Endodermal cell (in vitro differentiated cells): ENCODE data around the gene SRPRB. TPM values are rescaled to one million over a fixed set of nuclear protein-coding genes. Genes with fewer than 3 reads are reported as not detected.

Source experiments
- DNase-seq: peaks from one replicate; pipeline ENCODE4 v3.0.0-alpha.2; 2017
- H3K27ac ChIP-seq: 2 replicates; pipeline ENCODE4 v1.5.1; 2013; ENCODE audit warnings: mild to moderate bottlenecking, low read depth, low read length, moderate library complexity
- H3K27me3 ChIP-seq: 2 replicates; pipeline ENCODE4 v1.6.1; 2013; ENCODE audit warnings: mild to moderate bottlenecking, low read length, moderate library complexity; ENCODE audit not compliant: insufficient read depth, control insufficient read depth, poor library complexity, severe bottlenecking
- H3K36me3 ChIP-seq: 2 replicates; pipeline ENCODE4 v1.7.0; 2013; ENCODE audit warnings: mild to moderate bottlenecking, low read length, moderate library complexity; ENCODE audit not compliant: control insufficient read depth, insufficient read depth
- H3K4me1 ChIP-seq: one replicate; pipeline ENCODE4 v1.7.0; 2013; ENCODE audit warnings: low read length; ENCODE audit not compliant: control insufficient read depth, insufficient read depth
- H3K4me3 ChIP-seq: 2 replicates; pipeline ENCODE4 v1.5.1; 2013; ENCODE audit warnings: mild to moderate bottlenecking, low read length, moderate library complexity
- H3K9ac ChIP-seq: 2 replicates; pipeline ENCODE4 v1.6.1; 2013; ENCODE audit warnings: mild to moderate bottlenecking, low read length, moderate library complexity; ENCODE audit not compliant: poor library complexity, severe bottlenecking; ENCODE audit errors: extremely low read depth
- H3K9me3 ChIP-seq: 2 replicates; pipeline ENCODE4 v1.6.1; 2013; ENCODE audit warnings: mild to moderate bottlenecking, low read length, moderate library complexity; ENCODE audit not compliant: control insufficient read depth
- H3K27ac Mint-ChIP-seq: 2 replicates; pipeline ENCODE4 v1.8.0; 2020; ENCODE audit warnings: mixed read lengths
- H3K27me3 Mint-ChIP-seq: 2 replicates; pipeline ENCODE4 v1.8.0; 2021; ENCODE audit warnings: mild to moderate bottlenecking, mixed read lengths; ENCODE audit not compliant: insufficient read depth
- H3K36me3 Mint-ChIP-seq: 2 replicates; pipeline ENCODE4 v1.8.0; 2020; ENCODE audit warnings: low read depth, mixed read lengths
- H3K4me1 Mint-ChIP-seq: 2 replicates; pipeline ENCODE4 v1.8.0; 2020; ENCODE audit warnings: mixed read lengths
- H3K4me3 Mint-ChIP-seq: 2 replicates; pipeline ENCODE4 v1.8.0; 2020; ENCODE audit warnings: mild to moderate bottlenecking, moderate library complexity, mixed read lengths
- H3K9me3 Mint-ChIP-seq: 2 replicates; pipeline ENCODE4 v1.8.0; 2020; ENCODE audit warnings: mild to moderate bottlenecking, mixed read lengths
- CTCF ChIP-seq: fragments of 200-600 bp; sonication (generic); conservative IDR thresholded peaks from 2 replicates; pipeline ENCODE4 v1.5.0; 2021; ENCODE audit warnings: antibody characterized with exemption, mild to moderate bottlenecking
- WGBS, 2 experiments: methylation state at CpG; one replicate each; pipeline versions ENCODE4 v1.1.5 to v1.1.7; 2013; ENCODE audit warnings: missing lambda C conversion rate in 2 of 2, mixed read lengths in 1 of 2; ENCODE audit not compliant: insufficient coverage in 1 of 2, insufficient read length in 1 of 2; 5-methylcytosine and 5-hydroxymethylcytosine counted together
- total RNA-seq, 2 donors: library from RNA; stranded (reverse); fragmentation: NEBNext Ultra II Directional in 1 of 2; extraction: Animal tissue kit (Norgen Biotek cat#: 25700) in 1 of 2; gene quantifications; 2 replicates in 1 of 2; 3 replicates in 1 of 2; pipeline ENCODE4 v1.2.1, GENCODE V29; 2021

Gene SRPRB
- total RNA-seq, 2 donors from 2014 or later, result 26.1 to 33.6 TPM

- Histone ChIP-seq H3K27ac (no peak overlapping the region), H3K4me3 (no peak overlapping the region), H3K9ac (no peak overlapping the region), H3K4me1 (no peaks in the 10 kb centered on the region), H3K9me3 (no peaks in the 10 kb centered on the region), H3K27me3 (no peaks in the 10 kb centered on the region), H3K36me3 (no peaks in the 10 kb centered on the region)
- Mint-ChIP-seq H3K36me3 (no peaks in the 10 kb centered on the region), H3K4me1 (no peaks in the 10 kb centered on the region), H3K9me3 (no peaks in the 10 kb centered on the region), H3K27me3 (no peaks in the 10 kb centered on the region), H3K4me3 (no peak overlapping the region), H3K27ac (no peak overlapping the region)
- TF ChIP-seq CTCF, result no peak
- peak; percentile 26 for DNase-seq
- WGBS, 2 experiments, result 90 to 96% methylated on average over 3 to 5 of the region's 5 CpGs
These were observed 27.7 kb downstream of the SRPRB start for GRCh38 chr3:133833267-133833666.

GRCh38 chr3:133833880-133834620, 28.4 kb downstream of the SRPRB start:
- Mint-ChIP-seq H3K27me3 (no peaks in the 10 kb centered on the region), H3K27ac (no peak overlapping the region), H3K4me3 (no peak overlapping the region), H3K36me3 (no peaks in the 10 kb centered on the region), H3K4me1 (no peaks in the 10 kb centered on the region), H3K9me3 (no peaks in the 10 kb centered on the region)
- Histone ChIP-seq H3K9ac (no peak overlapping the region), H3K36me3 (no peaks in the 10 kb centered on the region), H3K27me3 (no peaks in the 10 kb centered on the region), H3K4me1 (no peaks in the 10 kb centered on the region), H3K4me3 (no peak overlapping the region), H3K9me3 (no peaks in the 10 kb centered on the region), H3K27ac (no peak overlapping the region)
- 89 to 94% methylated on average over 8 to 13 of the region's 13 CpGs for WGBS, 2 experiments
- no peak for DNase-seq
- TF ChIP-seq CTCF, result no peak

- H3K9me3 ChIP-seq, result no peaks in the 10 kb centered on the region
- WGBS, 2 experiments, result 93 to 100% methylated on average over 6 to 14 of the region's 14 CpGs
- TF ChIP-seq CTCF, result no peak
- no peak overlapping the region for H3K4me3 ChIP-seq
- no peaks in the 10 kb centered on the region for H3K9me3 Mint-ChIP-seq
- H3K9ac ChIP-seq, result no peak overlapping the region
- DNase-seq, result peak; percentile 31
- no peak overlapping the region for H3K27ac Mint-ChIP-seq
- H3K27me3 Mint-ChIP-seq, result no peaks in the 10 kb centered on the region
- H3K4me3 Mint-ChIP-seq, result no peak overlapping the region
- no peak overlapping the region for H3K27ac ChIP-seq
- H3K4me1 Mint-ChIP-seq, result no peaks in the 10 kb centered on the region
- H3K4me1 ChIP-seq, result no peaks in the 10 kb centered on the region
- no peaks in the 10 kb centered on the region for H3K36me3 ChIP-seq
- no peaks in the 10 kb centered on the region for H3K27me3 ChIP-seq
- H3K36me3 Mint-ChIP-seq, result no peaks in the 10 kb centered on the region
These were observed 29.2 kb downstream of the SRPRB start for GRCh38 chr3:133834621-133835417.
